HG02623 (cell line): ENCODE data around the gene BANK1.

Source experiments
- ATAC-seq: cut with Tn5 transposase; IDR thresholded peaks from one replicate; pipeline ENCODE4 v1.9.1; 2021; ENCODE audit warnings: moderate library complexity; ENCODE audit not compliant: unreplicated experiment

BANK1 gene

DNA sequence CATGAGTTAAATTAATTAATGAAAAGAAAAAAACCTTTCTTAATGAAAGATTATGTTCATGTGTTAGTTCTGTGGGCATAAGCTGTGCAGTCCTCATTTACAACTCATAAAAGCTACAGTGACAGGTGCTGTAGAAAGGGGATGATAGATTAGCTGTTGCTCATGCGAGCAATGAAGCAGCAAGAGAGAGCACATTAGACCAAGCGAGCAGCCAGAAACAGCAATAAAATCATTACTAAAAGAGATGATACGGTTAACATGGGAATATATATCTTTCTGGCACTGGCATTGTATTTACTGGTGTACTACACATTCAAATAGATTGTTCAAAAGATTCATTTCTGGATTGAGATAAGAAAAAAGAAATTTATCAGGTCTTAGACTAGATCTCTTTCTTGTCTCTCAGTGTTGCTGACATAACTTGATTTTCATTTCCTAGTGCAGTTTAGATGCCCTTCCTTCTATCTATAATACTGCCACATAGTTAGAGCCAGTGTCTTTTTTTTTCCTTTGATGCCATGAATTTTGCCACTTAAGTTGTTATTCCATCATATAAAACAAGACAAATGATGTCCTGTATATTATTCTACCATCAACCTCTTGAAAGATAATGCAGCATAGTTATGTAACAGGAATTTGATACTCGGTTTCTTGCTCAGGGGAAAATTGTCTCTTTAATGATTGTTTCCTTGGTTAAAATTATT is 164.6 kb downstream of the BANK1 start:
- ATAC-seq: no peak

DNA sequence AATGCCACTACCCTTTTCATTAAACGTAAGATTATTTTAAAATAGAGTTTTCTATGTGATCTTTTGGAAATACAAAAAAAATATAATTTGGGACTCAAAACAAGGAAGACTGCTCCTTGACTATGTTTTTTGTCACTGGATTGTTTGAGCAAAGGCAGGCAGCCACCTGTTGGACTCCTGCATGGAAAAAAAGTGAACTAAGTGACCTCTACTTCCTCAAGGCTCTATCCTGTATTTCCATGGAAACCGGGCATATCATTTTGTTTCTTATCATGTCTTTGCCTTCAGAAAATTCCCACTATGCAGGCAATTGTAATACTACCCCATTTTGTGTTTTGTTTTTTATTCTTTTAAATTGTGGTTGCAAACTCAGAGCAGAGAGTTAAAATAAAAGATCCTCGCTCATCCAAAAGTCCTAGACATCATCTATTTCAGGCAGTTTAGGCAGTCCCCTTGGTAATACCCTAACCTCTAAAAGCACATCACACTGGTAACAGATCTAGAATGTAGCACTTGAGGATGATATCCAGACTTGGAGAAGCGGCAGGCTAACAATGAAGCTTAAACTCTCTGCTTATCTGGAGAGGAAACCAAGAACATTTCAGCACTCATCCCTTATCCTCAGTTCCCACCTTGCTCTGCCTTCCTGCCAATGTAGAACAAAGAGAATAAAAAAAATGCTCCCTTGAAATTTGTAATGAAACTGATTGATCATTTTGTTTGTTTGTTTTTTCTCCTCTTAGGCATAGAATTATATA is 165.7 kb downstream of the BANK1 start:
- ATAC-seq: no peak

DNA sequence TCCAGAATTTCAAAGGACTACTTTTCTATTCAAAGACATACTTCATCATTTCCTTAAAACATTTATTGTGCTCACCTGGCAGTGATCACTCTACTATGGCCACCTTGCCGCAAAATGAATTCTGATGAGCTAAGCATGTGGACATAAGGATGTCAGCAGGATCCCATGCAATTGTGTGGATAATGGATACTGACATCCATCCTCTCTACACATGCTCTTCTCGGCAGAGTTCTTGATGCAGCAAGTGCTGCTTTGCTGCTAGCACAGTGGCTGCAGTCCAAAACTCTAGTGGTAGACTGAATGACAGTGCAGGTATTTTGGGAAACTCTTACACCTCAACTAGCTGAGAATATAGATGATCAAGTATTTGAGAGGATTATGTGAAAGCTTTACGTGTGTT is 168.0 kb downstream of the BANK1 start:
- ATAC-seq: no peak

DNA sequence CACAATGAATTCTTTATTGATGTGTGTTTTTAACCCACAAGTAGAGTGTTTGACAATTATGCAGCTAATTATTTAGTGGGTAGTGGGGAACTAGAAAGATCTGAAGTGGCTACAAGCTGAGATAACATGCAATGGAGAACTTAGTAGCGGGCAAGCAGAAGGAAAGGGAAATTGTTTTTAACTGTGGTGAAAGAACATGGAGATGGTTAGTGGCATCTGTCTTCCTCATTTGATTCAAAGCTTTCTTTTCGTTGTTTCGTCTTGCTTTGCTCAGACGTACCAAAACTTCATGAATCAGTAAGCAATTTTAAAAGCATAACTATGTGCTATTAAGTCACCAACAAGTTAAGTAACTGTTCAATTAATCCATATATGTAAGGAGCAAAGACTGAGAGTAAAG is 169.9 kb downstream of the BANK1 start:
- no peak for ATAC-seq

DNA sequence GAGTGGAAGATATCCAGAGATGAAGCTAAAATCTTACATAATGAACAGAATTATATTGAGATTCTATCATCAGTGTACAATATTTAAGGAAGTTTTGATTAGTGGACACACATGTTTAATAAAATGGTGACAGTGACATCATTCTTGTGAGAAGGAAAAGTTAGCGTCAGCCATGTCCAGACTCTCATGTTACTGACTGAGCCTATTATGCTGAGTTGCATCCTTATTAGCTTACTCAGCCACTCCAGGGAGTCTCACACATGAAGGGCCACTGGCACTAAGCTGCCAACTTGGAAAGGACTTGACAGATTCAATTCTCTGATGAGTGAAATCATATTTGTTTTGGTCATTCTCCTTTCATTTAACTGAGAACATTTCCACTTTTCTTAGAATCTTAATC is 170.6 kb downstream of the BANK1 start:
- ATAC-seq: no peak

DNA sequence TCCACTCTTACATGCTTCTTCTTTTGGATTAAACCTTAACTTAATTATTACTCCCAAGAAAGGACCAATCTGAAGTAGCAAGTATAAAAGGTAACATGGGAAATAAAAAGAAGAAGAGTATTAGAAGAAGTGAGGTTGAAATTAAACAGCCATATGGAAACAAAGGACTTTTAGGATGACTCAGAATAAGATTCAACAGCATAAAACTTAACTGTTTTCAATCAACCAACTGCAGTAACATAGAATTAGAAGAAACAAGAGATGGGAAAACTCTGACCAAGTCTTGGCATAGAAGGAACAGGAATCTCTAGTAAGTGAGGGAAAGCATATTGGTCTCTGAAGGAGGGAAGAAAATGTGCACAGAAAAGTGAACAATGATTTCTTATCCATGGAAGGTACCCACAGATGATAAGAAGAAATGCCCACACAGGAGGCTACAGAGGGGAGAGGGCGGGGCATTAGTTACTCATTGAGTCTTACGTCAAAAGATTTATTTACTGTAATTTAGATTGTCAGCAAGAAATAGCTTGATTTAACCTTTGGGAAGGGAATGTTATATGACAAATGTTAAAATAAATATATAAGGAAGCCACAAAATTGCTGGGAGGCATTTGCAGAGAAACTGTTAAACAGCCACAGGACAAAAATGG is 177.3 kb downstream of the BANK1 start:
- no peak for ATAC-seq

DNA sequence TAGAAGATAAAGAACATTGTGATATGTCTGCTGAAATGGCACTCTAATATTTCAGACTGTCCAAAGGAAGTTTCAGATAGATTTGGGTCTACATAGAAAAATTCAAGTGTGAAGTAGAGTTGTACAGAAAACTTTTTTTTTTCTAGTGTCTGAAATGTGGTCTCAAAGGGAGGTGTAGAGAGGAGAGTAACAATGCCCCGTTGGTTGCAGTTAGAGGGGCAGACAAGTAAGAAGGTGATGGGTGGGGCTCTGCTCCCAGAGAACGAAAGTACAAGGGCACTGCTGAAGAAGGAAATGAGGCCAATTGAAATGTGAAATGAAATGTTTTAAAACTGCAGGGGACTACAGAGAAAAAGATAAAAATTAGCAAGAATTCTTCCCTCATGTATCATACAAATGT is 177.8 kb downstream of the BANK1 start:
- no peak for ATAC-seq

DNA sequence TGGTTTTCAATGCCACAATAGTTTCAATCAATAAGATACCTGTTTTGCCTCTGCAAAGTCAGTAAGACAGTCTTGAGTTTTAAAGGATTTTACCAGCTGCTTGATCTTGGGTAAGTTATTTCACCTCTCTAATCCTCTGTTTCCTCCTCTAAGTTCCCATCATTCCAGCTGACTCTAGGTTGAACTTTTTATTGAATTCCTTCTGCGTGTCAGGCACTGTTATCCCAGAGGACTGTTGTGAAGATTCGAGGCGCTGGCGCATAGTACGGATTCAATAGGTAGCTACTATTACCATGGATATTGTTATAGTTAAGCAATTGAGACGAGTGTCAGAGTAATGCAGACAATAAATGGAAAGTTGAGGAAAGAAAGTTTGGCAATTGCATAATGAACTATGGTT is 179.4 kb downstream of the BANK1 start:
- ATAC-seq: no peak

DNA sequence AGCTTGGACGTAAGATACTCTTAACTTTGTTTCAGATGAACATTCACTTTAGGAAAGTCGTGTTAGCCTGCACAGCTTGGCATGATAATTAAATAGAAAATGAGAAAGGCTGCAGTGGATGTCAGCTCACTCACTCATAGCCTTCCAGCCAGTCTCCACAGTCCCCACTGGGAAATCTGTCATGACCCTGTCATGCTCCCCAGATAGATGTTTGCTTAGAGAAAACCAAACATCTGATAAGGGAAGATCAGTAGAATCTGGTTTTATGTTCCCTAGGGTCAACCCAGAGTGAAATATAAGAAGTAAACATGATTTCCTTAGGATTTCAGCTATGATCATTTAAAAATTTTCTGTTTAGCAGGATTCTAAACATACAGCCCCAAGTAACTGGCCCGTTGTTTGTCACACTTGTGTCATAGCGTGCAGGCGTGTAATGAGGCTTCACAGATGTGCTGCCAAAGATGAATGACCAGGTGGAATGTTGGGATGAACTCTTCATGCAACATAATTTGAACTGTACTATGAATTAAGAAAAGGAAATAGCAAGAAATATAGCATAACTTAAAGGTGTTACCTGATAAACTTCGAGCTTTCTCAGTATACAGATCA is 180.1 kb downstream of the BANK1 start:
- no peak for ATAC-seq

DNA sequence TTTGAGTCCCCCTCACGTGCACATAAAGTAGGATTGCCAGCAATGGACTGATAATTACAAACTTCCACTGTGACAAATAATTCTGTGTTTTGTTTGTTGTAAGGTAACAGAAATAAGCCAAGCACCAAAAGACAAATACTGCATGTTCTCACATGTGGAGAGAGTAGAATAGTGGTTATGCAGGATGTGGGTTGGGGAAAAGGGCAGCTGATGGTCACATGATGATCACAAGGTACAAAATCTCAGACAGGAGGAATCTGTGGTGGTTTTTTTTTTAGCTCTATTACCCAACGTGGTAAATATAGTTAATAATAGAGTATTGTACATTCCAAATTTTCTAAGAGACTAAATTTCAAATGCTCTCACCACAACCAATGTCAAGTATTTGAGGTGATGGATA is 182.3 kb downstream of the BANK1 start:
- ATAC-seq: no peak

DNA sequence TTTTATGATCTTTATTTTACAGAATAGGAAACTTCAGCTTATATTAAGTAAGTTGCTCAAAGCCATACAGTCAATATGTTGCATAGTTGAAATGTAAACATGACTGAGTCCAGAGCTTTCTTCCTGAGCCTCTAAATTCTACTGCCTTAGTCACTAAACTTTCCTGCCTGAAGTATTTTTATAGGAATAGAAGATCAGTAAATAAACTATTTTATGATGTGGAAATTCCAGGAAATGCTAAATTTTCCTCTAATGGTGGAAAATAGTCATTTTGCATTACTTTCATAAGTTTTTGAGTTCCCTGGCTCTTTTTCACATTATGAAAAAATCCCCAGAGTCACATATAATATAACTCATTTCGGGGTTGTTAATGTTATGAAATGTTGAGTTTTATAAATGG is 182.8 kb downstream of the BANK1 start:
- ATAC-seq: no peak

DNA sequence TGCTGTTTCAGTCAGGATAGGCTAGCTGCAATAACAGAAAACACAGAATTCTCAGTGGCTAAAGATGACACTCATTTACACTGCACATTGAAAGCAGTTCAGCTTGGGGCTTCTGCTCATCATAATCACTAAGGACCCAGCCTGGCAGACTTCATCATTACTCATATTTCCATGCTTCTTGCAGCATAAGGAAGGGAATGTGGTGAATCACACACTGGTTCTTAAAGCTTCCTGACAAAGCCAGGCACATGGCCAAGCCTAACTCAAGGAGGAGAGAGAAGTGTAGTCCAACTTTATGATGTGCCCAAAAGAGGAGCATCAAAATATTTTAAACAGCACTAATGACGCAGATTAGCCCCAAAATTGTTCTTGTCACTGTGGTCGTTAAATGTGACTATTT is 186.5 kb downstream of the BANK1 start:
- no peak for ATAC-seq

DNA sequence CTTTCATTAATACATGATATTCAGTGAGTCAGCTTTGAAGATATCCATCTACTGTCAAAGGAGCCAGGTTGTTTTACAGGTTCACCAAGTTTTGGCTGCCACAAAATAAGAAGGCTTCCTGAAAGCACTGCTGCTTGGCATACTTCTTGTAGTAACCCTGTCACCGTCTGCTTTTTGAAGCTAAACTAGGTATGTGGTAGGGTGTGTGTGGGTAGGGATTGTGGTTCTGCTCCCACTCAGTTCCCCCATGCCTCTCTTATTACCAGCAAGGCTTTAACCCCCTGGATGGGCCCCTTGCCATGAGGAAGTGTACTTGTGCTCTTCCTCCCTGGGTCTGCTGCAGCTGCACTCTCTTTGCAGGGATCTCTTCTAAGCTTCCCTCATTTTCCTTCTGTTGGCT is 191.2 kb downstream of the BANK1 start:
- no peak for ATAC-seq

DNA sequence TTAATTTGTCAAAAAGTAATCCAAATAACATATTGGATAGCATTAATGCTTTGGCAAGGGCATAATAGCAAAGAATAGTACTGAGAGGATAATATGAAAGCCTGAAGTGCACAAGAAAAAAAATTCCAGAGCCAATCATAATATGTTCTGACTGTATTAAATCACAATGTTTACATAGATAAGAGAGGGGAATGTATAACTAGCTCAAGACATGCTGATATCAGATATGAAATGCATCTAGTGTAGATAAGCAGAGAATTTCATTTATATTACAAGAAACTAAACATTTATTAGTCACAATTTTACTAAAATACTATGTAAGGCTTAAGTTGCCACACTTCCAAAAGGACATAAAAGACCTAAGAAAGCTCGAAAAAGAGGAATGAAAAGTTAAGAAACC is 193.3 kb downstream of the BANK1 start:
- ATAC-seq: no peak

DNA sequence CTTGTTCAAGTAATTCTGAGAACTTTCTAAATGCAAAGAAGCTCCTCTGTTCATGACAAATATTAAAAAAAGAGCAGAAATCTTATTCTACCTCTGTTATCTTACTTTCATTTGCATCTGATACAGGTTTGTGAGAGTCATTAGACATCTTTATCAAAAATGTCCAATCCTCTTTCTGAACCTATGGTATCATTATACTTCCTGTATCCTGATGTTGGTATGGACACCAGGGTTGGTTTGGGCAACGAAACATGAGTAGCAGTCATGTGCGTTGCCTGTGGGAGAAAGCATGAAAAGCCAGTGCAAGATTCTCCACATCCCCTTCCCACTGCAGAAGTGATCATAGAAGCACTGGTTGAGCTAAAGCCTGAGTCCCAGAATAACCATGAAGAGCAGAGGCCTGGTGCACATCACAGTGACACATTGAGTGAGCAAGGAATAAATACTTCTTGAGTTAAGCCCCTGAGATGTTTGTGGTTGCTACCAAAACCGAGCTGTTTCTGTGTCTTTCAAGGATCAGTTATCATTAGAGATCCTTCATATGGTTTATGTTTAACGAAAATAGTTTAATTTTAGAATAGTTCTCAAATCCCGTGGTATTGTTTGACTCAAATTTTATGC is 197.2 kb downstream of the BANK1 start:
- peak; percentile 90 for ATAC-seq

DNA sequence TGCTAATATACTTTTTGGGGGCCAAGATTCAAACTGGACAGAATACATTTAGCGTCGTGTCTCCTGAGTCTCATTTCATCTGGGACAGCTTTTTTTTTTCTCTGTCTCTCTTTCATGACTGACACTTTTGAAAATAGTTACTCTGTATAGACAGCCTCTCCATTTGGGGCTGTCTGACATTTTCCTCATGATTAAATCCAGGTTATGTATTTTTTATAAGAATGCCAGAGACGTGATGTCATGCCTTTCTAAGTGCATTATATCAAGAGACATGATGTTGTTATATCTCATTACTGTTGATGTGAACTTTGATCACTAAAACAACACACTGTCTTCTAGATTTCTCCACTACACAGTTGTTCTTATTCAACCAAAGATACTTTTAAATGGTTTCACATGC is 199.0 kb downstream of the BANK1 start:
- no peak for ATAC-seq

DNA sequence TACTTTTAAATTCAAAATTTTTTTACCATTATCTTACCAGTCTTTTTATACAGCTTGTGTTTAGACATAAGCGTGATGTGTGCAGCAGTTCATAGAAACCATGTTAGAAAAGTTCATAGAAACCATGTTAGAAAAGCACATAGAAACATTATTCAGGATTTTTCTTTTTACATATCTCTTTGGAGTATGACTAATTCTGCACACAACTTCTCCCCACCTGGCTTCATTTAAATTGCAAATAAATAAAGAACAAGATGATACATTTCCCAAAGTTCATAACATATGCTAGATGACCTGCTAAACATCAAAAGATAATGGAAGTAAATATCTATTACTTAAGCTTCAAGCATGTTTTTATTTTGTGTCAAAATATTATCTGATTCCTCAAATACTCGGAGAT is 201.9 kb downstream of the BANK1 start:
- ATAC-seq: no peak

DNA sequence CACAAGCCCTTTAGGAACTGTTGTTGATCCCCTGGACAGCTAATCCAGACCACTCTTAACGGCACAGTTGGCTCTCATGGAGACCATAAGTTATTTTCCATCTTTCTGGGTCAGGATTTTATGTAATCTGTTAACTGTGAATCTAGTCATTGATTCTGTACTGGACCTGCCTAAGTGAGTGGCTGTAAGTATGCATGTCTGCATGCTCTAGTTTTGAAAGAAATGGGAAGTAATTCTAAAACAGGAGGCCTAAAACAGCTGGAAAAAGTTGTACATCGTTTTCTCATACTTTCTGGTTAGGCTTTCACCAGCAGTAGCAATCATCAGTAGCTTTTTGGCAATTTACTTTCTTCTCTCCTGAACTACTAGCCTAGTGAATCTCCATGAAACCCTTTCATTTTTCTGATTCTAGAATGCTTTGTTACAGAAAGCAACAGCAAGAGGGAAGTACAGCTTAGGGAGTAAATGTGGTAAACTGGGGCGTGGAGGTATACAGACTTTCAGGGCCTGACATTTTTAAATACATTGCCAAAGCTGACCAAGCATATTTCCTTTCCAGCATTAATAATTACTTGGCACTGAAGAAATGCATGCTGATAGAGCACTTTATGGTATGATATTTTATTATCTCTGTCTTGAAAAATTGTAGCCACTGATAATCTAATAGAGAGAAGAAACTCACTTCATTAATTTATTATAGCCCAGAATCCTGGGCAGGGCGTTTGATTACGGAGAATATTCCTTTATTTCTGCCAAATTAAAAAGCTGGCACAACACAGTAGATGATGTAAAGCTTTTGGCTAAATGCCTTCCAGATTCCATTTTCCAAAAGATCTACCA is 202.7 kb downstream of the BANK1 start:
- ATAC-seq: no peak

DNA sequence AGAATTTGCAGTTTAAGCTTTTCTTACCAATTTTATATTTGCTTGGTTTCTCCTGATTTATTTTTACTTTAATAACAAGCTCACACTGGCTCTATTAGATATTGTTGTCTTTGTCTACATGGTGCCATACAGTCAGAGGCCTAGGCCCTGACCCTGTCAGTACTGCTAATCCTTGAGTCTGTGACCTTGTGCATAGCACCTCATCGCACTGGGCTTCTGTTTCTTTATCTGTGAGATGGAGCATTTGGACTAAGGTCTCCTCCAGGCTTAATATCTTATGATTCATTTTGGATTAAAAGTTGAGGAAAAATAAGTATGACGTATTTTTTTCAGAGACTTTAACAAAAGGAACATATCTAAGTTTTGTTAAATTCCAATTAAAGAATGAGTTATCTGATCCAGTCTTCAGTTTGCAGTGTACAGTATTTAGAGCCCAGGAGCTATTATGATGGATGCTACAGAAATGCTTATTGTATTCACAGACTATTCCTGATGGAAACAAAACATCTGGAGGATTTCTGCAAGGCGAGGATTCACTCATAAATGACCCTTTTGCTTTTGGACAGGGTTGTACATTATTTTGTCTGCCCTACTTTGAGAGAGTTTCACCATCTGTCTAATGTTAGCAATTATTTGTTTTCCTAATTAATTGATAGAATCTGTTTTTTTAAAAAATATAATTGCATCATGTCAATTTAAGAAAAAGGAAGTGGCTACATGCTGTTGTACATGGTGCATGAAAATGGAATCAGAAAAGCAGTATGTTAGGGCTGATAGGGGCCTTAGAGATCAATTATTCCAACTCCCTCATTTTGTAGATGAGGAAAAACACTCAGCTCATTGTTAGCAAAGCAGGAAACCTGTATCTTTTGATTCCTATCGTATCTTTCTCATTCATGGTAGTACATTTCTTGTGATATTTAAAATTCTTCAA is 203.6 kb downstream of the BANK1 start:
- no peak for ATAC-seq
